Measurements from ENCODE around the gene RHOF.
A peak's percentile ranks its signal among the peaks of the same experiment; 100 is the strongest.
"Not testable (repeated sequence)": the region's sequence is repeated elsewhere in the genome, so short reads cannot be mapped to it uniquely, and the experiment has no call there.

Gene RHOF

DNA sequence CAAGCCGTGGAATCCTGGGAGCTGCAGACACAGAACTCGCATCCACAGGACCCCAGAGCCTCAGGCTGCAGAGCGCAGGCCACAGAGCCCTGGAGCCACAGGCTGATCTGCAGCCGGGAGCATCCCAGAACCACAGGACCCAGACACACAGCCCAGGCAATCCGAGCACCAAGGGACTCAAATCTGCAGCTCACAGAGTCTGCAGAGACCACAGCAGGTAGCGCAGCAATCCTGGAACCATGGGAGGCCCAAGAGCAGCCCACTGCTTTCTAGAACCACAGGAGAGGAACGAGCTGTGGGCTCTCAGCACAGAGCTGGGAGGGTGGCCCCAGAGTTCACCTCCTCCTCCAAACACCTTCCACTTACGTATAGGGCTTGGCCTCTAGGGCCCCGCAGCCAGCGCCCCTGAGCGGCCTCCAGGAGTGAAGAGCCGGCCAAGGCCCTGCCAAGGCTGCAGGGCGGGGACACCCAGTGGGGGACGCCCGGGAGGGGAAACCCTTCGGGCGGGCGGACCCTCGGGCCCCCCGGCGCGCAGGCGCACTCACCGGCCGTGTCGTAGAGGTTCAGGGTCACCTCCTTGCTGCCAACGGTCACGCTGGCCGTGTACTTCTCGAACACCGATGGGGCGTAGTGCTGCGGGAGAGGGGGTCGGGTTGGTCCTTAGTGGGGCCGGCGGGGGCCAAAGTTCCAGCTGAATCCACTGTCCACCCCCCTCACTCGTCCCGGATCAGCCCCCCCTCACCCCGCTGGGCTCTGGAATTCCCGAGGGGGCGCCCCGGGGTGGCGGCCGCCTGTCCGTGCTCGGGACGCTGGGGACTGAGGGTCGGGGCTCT is 665 bp downstream of the RHOF start:
- DNase-seq (ENCODE audit: low read depth): no peak

DNA sequence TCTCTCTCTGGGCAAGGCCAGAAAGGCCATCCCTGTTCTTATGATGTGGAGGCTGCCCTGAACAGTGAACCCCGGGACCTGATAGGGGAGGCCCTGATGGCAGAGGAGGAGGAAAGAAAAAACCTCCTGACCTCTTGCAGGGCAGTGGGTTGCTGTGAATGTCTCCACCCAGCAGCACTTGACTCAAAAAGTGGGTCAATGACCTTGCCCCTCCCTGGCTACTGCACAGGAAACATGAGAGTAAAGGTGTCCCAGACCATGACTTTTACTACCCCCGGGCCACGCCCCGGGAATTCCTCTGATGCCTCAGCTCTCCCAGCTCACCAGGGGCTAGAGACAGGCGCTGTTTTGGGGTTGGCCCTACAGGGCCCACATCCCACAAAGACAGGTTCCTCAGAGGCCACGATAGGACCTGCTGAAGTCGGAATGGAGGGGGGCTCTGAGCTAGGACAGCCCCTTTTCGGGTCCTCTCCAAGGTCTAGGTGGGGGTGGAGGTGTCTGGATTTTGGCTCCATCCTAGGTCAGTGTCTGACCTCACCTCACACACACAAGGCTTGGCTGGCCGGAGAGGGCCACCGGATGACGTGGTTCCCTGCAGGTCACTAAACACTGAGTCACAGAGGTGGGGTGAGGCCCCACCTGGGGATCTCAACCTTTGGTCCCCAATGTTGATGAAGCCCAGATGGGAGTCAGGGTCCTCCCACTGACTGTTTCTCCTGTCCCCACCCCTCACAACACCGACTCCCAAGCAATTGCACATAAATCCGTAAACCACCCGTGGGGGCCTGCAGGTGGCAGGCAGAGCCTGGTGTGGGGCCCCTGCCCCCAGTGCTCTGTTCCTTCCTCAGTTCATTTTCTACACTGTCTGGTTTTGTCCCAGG is 1.6 kb downstream of the RHOF start:
- DNase-seq (ENCODE audit: low read depth): no peak

GRCh38 chr12:121790785-121791184 is 2.7 kb downstream of the RHOF start:
- DNase-seq (ENCODE audit: low read depth): not testable (repeated sequence)

DNA sequence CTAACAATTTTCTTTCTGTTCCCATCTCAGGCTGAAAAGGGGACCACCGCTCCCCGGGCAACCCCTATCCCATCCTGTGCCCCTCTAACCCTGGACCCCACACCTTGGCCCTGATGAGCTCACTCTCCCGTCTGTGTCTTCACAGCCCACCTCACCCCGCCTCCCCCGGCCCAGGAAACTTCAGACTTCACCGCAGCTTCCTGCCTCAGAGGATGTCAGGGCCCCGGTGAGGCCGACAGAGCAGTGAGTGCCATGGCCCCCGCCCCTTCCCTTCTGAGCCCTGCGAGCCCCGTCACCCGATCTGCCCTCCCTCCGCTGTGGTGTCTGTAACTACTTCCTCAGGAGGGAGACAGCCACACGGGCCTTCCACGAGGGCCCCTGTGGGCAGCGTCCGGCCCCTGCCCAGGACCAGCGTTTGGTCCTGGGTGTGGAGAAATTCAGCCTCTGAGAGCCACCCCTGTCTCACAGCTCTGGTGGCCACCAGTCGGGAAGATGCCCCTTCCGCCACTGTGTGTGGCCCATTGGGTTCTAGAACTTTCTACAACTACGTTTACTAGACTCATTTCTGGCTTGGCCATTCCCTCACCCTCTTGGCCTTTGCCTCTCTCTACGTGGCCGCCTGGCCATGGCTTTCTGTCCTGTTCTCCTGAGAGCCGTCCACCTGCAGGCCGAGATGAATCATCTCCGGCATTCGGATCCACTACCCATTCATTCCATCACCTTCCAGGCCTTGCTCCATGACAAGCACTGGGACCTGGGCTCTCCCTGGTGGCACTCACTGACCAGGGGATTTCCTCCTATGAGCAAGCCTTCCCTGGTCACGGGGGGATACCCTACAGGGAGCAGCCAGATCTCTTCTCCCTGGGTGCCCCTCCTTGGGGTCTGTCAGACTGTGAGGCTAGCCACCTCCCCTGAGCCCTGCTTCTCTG is 3.4 kb downstream of the RHOF start:
- peak; percentile 92 for DNase-seq (ENCODE audit: low read depth)

DNA sequence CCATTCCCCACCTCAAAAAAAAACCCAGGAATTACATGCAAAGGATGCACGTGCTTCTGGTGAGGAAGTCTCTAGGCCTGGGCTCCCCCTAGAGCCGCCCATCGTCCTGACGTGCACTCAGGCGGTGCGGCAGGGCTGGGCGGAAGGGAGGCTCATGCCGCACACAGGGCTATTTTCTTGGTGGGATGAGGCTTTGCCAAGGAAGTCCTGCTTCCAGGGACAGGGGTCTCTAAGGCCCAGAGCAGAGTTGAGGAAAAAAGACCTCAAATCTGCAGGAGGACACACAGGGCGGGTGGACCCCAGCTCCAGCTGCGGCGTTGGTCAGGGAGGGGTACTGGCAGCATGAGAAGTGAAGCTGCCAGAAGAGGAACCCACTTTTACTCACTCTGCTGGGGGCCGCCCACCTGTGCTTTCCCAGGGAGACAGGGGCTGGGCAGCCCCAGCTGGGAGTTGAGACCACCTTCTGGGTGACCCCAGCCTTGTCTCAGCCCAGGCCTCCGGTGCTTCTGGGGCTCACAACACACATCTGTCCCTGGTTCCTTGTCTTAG is 4.2 kb downstream of the RHOF start:
- DNase-seq (ENCODE audit: low read depth): no peak

DNA sequence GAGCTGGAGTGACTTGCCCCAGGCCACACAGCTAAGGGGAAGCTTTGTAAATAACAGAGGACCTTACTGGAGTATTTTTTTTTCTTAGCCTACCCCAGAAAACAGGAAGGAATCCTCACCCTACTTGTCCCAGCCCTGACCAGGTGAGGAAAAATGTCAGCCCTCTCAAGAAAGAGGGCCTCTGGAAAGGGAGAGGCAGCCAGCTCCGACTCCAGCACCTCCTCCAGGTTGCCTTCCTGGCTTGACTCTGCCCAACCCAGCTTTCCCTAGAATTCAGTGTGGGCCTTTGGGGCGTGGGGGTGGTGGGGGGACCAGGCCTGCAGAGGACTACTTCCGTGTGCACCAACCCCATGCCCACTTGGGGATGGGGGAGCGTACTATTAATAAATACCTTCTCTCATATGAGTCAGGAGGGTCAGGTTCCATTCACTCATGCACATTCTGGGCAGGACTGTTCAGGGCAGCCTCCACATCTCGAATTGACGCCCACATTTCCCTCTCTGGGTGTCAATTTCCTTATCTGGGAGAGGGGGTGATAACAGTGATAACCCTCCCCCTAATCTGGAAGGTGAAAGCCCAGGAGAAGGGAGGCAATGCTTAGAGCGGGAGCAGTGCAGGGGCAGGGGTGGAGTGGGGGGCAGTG is 5.2 kb downstream of the RHOF start:
- no peak for DNase-seq (ENCODE audit: low read depth)

DNA sequence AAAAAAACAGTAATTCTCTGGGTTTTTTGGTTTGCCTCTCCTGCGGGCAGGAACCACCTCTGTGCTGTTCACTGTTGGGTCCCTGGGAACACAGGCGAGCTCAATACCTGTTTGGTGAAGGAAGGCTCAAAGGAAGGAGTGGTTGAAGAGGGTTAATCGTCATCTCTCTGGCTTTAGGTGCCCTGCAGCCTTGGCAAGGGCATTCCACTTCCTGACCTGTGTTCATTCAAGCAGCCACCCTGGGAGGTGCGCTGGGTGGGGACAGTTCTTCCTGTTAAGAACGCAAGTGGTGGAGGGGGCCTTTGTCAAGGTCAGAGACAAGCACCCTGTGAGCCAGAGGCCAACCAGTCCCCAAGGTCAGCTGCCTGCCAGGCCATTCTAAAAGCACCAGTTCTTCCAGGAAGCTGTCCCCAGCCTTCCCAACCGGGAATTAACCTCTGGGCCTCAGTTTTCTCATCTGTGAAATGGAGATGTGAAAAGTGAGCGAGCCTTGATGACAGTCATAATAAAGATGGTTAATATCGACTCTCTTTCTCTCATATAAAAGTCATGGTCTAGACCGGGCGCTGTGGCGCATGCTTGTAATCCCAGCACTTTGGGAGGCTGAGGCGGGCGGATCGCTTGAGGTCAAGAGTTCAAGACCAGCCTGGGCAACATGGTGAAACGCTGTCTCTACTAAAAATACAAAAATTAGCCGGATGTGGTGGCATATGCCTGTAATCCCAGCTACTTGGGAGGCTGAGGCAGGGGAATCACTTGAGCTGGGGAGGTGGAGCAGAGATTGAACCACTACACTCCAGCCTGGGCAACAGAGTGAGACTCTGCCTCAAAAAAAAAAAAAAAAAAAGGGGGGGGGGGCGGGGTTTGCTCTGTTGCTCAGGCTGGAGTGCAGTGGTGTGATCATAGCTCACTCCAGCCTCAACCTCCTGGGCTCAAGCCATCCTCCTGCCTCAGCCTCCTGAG is 6.1 kb downstream of the RHOF start:
- DNase-seq (ENCODE audit: low read depth): no peak

GRCh38 chr12:121786440-121786825 is 7.1 kb downstream of the RHOF start:
- no peak for DNase-seq (ENCODE audit: low read depth)

DNA sequence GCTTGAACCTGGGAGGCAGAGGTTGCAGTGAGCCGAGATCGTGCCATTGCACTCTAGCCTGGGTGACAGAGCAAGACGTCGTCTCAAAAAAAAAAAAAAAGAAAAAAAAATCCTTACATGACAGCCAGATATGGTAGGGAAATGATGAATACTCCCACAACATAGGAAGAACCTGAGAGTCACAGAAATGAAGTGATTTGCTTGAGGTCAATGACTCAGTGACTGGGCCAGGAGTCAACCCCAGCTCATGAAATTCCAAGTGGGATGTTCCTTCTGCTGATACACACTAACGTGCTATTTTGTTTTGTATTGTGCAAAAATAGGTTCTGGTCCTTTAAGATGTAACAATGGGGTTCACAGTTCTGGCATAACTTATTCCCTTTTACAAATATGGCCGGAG is 9.0 kb downstream of the RHOF start:
- DNase-seq (ENCODE audit: low read depth): no peak

GRCh38 chr12:121783766-121784165 is 9.7 kb downstream of the RHOF start:
- DNase-seq (ENCODE audit: low read depth): no peak

GRCh38 chr12:121781998-121782979 is 11.2 kb downstream of the RHOF start:
- no peak for DNase-seq (ENCODE audit: low read depth)

DNA sequence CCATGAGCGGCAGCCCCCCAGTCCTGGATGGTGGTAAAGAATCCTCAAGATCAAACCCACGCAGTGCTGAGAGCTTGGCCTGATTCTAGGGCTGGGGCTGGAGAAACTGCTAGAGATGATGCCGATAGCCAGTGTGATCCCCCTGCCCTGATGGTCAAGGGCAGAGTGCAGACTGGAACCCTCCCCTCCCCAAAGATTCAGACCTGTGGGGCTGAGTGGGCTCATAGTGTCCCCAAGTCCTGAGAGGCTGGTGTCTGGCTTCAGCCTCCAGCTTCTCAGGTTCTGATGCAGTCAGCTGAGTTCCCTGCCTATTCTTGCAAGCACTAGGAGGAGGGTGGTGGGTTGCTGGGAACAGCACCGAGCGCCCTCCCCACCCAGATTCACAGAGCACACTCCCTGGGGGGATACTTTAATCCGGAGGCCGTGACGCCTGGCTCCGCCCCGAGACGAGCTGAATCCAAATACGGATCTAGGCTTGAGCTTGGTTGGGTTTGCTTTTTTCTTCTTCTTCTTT is 11.9 kb downstream of the RHOF start:
- DNase-seq (ENCODE audit: low read depth): no peak

DNA sequence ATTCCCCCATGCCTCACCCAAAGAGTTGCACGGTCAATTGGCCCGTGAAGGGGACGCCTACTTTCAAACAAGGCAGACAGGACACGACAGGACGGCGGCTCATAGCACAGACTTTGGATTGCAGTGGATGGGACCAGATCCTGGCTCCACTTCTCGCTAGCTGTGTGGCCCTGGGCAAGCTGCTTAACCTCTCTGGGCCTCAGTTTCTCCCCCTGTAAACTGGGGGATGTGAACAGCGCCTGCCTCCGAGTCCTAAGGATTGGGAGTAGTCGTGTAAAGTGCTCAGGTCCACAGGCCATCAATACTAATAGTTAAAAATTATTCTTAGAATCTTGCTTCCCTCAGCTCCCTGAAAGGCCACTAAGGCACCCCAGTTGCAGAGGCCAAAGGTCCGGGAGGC is 13.1 kb downstream of the RHOF start:
- DNase-seq (ENCODE audit: low read depth): no peak

DNA sequence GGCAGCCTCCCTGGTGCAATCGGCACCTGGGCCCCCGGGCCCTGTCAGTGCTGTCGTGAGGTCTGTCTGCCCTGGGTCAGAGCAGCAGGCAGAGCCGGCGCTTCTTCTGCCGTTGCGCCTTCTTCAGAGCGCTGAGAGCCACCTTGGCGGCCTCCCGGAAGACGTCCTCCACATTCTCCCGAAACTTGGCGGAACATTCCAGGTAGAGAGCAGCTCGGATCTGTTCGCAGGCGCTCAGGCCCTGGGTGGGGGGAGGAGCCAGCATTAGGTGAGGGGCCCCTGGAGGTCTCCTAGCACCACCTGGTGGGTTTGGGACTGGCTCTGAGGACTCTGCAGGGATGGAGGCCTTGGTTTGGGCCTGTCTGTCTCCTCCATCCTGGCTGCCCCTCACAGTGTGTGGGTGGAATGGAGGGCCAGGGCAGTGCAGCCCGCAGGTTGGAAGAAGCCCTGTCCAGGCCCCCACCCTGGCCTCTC is 14.0 kb downstream of the RHOF start:
- no peak for DNase-seq (ENCODE audit: low read depth)

GRCh38 chr12:121778567-121779421 is 14.7 kb downstream of the RHOF start:
- no peak for DNase-seq (ENCODE audit: low read depth)

- peak; percentile 79 for DNase-seq (ENCODE audit: low read depth)
Measured at GRCh38 chr12:121776190-121777098, 17.0 kb downstream of the RHOF start.
